NT2/D1 (cell line): ENCODE data around the gene VNN1.

Experiments used
- SUZ12 ChIP-seq: IDR thresholded peaks from 2 replicates; pipeline ENCODE4 v1.6.1; 2011; ENCODE audit not compliant: insufficient read length, insufficient read depth; ENCODE audit errors: extremely low read depth
- YY1 ChIP-seq: IDR thresholded peaks from 2 replicates; pipeline ENCODE4 v1.6.1; 2011; ENCODE audit not compliant: insufficient read length, insufficient read depth
- ZNF274 ChIP-seq: IDR thresholded peaks from 2 replicates; pipeline ENCODE4 v1.6.1; 2011; ENCODE audit warnings: mild to moderate bottlenecking, low read depth, low read length

DNA sequence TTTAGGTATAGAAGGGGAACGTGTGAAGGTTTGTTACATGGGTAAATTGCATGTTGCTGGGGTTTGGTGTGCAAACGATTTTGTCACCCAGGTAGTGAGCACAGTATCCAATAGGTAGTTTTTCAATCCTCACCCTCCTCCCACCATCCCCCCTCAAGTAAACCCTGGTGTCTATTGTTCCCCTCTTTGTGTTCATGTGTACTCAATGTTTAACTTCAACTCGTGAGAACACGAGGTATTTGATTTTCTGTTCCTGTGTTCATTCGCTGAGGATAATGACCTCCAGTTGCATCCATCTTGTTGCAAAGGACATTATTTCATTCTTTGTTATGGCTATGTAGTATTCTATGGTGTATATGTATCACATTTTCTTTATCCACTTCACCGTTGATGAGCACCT, 11.6 kb upstream of the VNN1 start:
- TF ChIP-seq ZNF274 (no peak), YY1 (no peak), SUZ12 (no peak)
